ENCODE measurements around the gene SYNDIG1. TPM values are rescaled to one million over a fixed set of nuclear protein-coding genes. Genes with fewer than 3 reads are reported as not detected.

SYNDIG1 gene
- polyA plus RNA-seq, 1 of the 3 experiments (the other 2 are of a cell fraction): not detected

- Histone ChIP-seq H3K79me2 (ENCODE audit: insufficient read depth) (no peaks in the 10 kb centered on the region), H3K27ac (ENCODE audit: low read depth in 2 of 2, low read length in 1 of 2) (no peak overlapping the region), H3K36me3 (replicated peaks in 1 of 2; ENCODE audit: control insufficient read depth in 1 of 2, insufficient read depth in 2 of 2, low read length in 1 of 2) (no peaks in the 10 kb centered on the region), H3K4me1 (ENCODE audit: control insufficient read depth in 1 of 2, insufficient read depth in 2 of 2, low read depth in 1 of 2, low read length in 1 of 2) (no peaks in the 10 kb centered on the region; a peak in 1 of 4 replicates), H3K4me3 (ENCODE audit: low read depth in 2 of 2, low read length in 1 of 2) (no peak overlapping the region), H4K20me1 (ENCODE audit: insufficient read depth) (no peaks in the 10 kb centered on the region), H2AFZ (ENCODE audit: low read depth) (no peak overlapping the region), H3K27me3 (ENCODE audit: insufficient read depth) (no peaks in the 10 kb centered on the region), H3K4me2 (no peak overlapping the region), H3K9me2 (no peaks in the 10 kb centered on the region), H3K9me3 (no peaks in the 10 kb centered on the region), H3K9ac (no peak overlapping the region), H3F3A (replicated peaks; ENCODE audit: insufficient read depth) (no peaks in the 10 kb centered on the region)
- no peak for DNase-seq
- POLR2A ChIA-PET: no interaction called here
- TF ChIP-seq, protein P1, sequence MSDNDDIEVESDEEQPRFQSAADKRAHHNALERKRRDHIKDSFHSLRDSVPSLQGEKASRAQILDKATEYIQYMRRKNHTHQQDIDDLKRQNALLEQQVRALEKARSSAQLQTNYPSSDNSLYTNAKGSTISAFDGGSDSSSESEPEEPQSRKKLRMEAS (IDR thresholded peaks at IDR 0.05; ENCODE audit: low read depth): no peak
- TF ChIP-seq RFX5 (IDR thresholded peaks at IDR 0.05; ENCODE audit: low read length) (no peak), SMC3 (IDR thresholded peaks at IDR 0.05; ENCODE audit: low read depth, low read length) (no peak), TAF1 (IDR thresholded peaks at IDR 0.05; ENCODE audit: borderline replicate concordance, low read depth, low read length) (no peak), SIN3A (IDR thresholded peaks at IDR 0.05; ENCODE audit: borderline replicate concordance, low read depth, low read length) (no peak), REST (IDR thresholded peaks at IDR 0.05; ENCODE audit: low read depth, low read length) (no peak), RAD21 (IDR thresholded peaks at IDR 0.05; ENCODE audit: low read length) (no peak), MXI1 (IDR thresholded peaks at IDR 0.05; ENCODE audit: low read depth, low read length) (no peak), NFIC (IDR thresholded peaks at IDR 0.05; ENCODE audit: borderline replicate concordance) (no peak), NRF1 (IDR thresholded peaks at IDR 0.05; ENCODE audit: low read depth, low read length) (no peak), CHD2 (IDR thresholded peaks at IDR 0.05; ENCODE audit: low read length, partially characterized antibody) (no peak), IRF3 (IDR thresholded peaks at IDR 0.05; ENCODE audit: low read depth, low read length) (no peak), RCOR1 (IDR thresholded peaks at IDR 0.05; ENCODE audit: low read length) (no peak), MEF2A (IDR thresholded peaks at IDR 0.05; ENCODE audit: borderline replicate concordance, low read depth) (no peak), EZH2phosphoT487 (IDR thresholded peaks at IDR 0.05; ENCODE audit: borderline replicate concordance, low read depth) (no peak)
- TF ChIP-seq, protein P2, sequence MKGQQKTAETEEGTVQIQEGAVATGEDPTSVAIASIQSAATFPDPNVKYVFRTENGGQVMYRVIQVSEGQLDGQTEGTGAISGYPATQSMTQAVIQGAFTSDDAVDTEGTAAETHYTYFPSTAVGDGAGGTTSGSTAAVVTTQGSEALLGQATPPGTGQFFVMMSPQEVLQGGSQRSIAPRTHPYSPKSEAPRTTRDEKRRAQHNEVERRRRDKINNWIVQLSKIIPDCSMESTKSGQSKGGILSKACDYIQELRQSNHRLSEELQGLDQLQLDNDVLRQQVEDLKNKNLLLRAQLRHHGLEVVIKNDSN (IDR thresholded peaks at IDR 0.05; ENCODE audit: borderline replicate concordance, low read depth): no peak
- CTCF ChIA-PET: no interaction called here
- WGBS (ENCODE audit: low lambda C conversion rate): 33% methylated on average over 3 of the region's 3 CpGs
These were observed 130.6 kb downstream of the SYNDIG1 start for GRCh38 chr20:24600012-24600411.

All from SK-N-SH (cell line).